Measurements from ENCODE around the gene SPSB2. TPM values are rescaled to one million over a fixed set of nuclear protein-coding genes. Genes with fewer than 3 reads are reported as not detected.
A peak's percentile ranks its signal among the peaks of the same experiment; 100 is the strongest.

The SPSB2 gene
- total RNA-seq, 1 experiment from 2014 or later, result 9.2 TPM

DNA sequence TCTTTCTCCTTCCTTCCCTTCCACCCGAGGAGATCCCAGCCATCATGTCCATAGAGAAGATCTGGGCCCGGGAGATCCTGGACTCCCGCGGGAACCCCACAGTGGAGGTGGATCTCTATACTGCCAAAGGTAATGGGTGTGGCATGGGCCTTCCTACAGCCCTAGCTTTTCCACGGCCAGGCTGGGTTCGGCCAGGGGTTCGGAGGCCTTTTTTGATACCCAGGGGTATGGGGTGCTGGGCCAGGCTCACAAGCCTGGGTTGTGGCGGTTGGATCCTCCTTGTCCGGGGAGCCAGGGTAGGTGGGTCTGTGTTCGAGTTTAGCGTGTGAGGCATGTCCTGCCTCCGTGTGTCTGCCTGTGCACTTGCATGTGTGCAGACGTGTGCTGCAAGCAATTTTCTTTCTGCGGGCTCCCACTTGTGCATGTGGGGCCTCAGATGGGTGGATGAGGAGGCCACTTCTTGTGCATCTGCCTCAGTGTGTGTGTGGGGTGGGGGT is 42.7 kb upstream of the SPSB2 start:
- peaks cover 11% of the 10 kb centered on the region for H3K27me3 Mint-ChIP-seq (ENCODE audit: insufficient read depth, unreplicated experiment)
- POLR2A ChIA-PET, result no interaction called here
- CTCF ChIA-PET, result no interaction called here

DNA sequence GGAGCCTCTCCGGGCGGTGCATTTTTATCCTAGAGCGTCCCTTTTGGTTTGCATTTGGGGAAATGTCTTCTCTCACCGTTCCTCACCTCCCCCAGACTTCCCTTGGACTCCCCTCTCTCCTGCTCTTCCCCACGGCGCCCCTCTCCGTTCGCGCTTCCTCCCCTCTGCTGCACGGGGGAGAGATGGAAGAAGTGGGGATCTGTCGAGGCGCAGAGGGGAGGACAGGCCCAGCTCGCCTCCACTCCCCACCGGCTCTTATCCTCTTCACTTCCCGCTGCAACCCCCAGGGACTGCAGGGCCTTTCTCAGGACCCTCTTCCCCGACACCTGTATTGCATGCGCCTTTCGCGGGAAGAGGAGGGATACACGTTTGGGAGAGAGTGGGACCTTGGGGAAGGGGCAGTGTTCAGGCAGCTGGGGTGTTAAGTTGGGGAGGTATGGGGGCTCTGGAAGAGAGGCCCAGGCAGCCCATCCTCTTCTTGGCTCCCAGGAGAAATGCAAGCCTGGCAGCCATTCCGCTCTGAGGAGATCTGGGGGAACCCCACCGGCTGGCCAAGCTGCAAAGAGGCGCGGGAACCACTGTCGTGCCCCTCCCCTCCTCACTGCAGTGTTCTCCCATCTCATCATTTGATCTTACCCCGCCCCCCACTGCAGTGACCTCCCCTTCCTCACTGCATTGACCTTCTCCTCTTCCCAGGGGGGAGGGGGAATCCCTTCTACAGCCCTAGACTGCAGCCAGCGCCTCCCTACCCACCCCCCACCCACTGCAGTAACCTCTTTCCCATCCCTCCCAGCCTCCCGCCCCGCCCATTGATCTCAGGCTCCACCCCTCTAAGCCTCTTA is 42.1 kb upstream of the SPSB2 start:
- intact Hi-C loops (cut with micrococcal nuclease), result no loop called here
- ChIA-PET CTCF (no interaction called here), POLR2A (interaction anchor here (0.6 to 1.1 kb wide), 2 partner anchors 11 to 24 kb away, joined by 3 read pairs; no protein-coding TSS in a partner anchor)
- peaks cover 13% of the 10 kb centered on the region for H3K4me1 Mint-ChIP-seq (ENCODE audit: insufficient read depth, unreplicated experiment)
- peaks cover 11% of the 10 kb centered on the region for H3K27me3 Mint-ChIP-seq (ENCODE audit: insufficient read depth, unreplicated experiment)
- TF ChIP-seq, protein P1, sequence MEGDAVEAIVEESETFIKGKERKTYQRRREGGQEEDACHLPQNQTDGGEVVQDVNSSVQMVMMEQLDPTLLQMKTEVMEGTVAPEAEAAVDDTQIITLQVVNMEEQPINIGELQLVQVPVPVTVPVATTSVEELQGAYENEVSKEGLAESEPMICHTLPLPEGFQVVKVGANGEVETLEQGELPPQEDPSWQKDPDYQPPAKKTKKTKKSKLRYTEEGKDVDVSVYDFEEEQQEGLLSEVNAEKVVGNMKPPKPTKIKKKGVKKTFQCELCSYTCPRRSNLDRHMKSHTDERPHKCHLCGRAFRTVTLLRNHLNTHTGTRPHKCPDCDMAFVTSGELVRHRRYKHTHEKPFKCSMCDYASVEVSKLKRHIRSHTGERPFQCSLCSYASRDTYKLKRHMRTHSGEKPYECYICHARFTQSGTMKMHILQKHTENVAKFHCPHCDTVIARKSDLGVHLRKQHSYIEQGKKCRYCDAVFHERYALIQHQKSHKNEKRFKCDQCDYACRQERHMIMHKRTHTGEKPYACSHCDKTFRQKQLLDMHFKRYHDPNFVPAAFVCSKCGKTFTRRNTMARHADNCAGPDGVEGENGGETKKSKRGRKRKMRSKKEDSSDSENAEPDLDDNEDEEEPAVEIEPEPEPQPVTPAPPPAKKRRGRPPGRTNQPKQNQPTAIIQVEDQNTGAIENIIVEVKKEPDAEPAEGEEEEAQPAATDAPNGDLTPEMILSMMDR (IDR thresholded peaks at IDR 0.05; ENCODE audit: unreplicated experiment), result no peak
- DNase-seq (ENCODE audit: unreplicated experiment), result no peak
- BruUV-seq (replicated peaks), result no TSS peak
- no peaks in the 10 kb centered on the region for H3K36me3 Mint-ChIP-seq (ENCODE audit: insufficient read depth, unreplicated experiment)
- no peaks in the 10 kb centered on the region for H3K9me3 Mint-ChIP-seq (ENCODE audit: unreplicated experiment)
- peak overlapping the region; percentile 79 for H3K4me3 Mint-ChIP-seq (ENCODE audit: unreplicated experiment)
- no peak overlapping the region for H3K27ac Mint-ChIP-seq (ENCODE audit: low read depth, unreplicated experiment)

More for the DNA sequence above, 42.7 kb upstream of the SPSB2 start:
- no peak for DNase-seq (ENCODE audit: unreplicated experiment)
- TF ChIP-seq, protein P1 (IDR thresholded peaks at IDR 0.05; ENCODE audit: unreplicated experiment), result no peak
- peaks cover 13% of the 10 kb centered on the region for H3K4me1 Mint-ChIP-seq (ENCODE audit: insufficient read depth, unreplicated experiment)
- H3K36me3 Mint-ChIP-seq (ENCODE audit: insufficient read depth, unreplicated experiment), result no peaks in the 10 kb centered on the region
- no peak overlapping the region for H3K4me3 Mint-ChIP-seq (ENCODE audit: unreplicated experiment)
- intact Hi-C loops (cut with micrococcal nuclease), result no loop called here
- no TSS peak for BruUV-seq (replicated peaks)
- H3K27ac Mint-ChIP-seq (ENCODE audit: low read depth, unreplicated experiment), result no peak overlapping the region
- H3K9me3 Mint-ChIP-seq (ENCODE audit: unreplicated experiment), result no peaks in the 10 kb centered on the region

DNA sequence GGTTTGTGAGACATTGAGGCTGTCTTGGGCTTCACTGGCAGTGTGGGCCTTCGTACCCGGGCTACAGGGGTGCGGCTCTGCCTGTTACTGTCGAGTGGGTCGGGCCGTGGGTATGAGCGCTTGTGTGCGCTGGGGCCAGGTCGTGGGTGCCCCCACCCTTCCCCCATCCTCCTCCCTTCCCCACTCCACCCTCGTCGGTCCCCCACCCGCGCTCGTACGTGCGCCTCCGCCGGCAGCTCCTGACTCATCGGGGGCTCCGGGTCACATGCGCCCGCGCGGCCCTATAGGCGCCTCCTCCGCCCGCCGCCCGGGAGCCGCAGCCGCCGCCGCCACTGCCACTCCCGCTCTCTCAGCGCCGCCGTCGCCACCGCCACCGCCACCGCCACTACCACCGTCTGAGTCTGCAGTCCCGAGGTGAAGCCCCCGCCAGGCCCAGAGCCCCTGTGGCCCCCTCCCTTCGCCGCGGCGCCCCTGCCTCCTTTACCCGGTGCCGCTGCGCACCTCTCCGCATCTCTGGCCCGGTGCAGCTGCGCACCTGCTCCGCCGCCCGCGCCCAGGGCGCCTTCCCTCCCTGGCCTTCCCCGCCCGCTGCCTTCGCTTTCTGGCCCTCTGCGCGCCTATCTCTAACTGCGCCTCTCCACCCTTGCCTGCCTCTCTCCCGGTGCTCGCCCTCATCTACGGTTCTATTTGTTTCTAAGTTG is 41.3 kb upstream of the SPSB2 start, which contains the start of gene ENO2:
TSS of gene ENO2 (plus strand) at position 335 of the 701 bp plus-strand sequence. CDS start 1,253 bp downstream, outside the sequence.
- TF ChIP-seq, protein P1 (IDR thresholded peaks at IDR 0.05; ENCODE audit: unreplicated experiment), result no peak
- Mint-ChIP-seq H3K4me3 (ENCODE audit: unreplicated experiment) (peak within 1 kb of the TSS; percentile 79), H3K9me3 (ENCODE audit: unreplicated experiment) (no peaks in the 10 kb centered on the region), H3K36me3 (ENCODE audit: insufficient read depth, unreplicated experiment) (no peaks in the 10 kb centered on the region), H3K4me1 (ENCODE audit: insufficient read depth, unreplicated experiment) (peaks cover 9% of the 10 kb centered on the region), H3K27ac (ENCODE audit: low read depth, unreplicated experiment) (no peak within 1 kb of the TSS), H3K27me3 (ENCODE audit: insufficient read depth, unreplicated experiment) (peaks cover 11% of the 10 kb centered on the region)
- CTCF ChIA-PET, result no interaction called here
- POLR2A ChIA-PET, result interaction anchor here (0.6 to 1.2 kb wide), 3 partner anchors 12 to 23 kb away, joined by 3 read pairs; no protein-coding TSS in a partner anchor
- no TSS peak for BruUV-seq (replicated peaks)
- peak; percentile 47 for DNase-seq (ENCODE audit: unreplicated experiment)
- intact Hi-C loops (cut with micrococcal nuclease), result no loop called here
